NT2/D1 (cell line): ENCODE results near the gene KCNQ1.

ENCODE experiments used
- SUZ12 ChIP-seq: IDR thresholded peaks from 2 replicates; pipeline ENCODE4 v1.6.1; 2011; ENCODE audit not compliant: insufficient read length, insufficient read depth; ENCODE audit errors: extremely low read depth
- YY1 ChIP-seq: IDR thresholded peaks from 2 replicates; pipeline ENCODE4 v1.6.1; 2011; ENCODE audit not compliant: insufficient read length, insufficient read depth
- ZNF274 ChIP-seq: IDR thresholded peaks from 2 replicates; pipeline ENCODE4 v1.6.1; 2011; ENCODE audit warnings: mild to moderate bottlenecking, low read depth, low read length

GRCh38 chr11:2661173-2662023 lies 216.6 kb downstream of the KCNQ1 start:
- TF ChIP-seq ZNF274: no peak
- no peak for TF ChIP-seq SUZ12
- TF ChIP-seq YY1: no peak
